ENCODE results near the gene HJURP. TPM values are rescaled to one million over a fixed set of nuclear protein-coding genes. Genes with fewer than 3 reads are reported as not detected.
A peak's percentile ranks its signal among the peaks of the same experiment; 100 is the strongest.

The HJURP gene
- total and polyA plus RNA-seq, 9 of the 15 experiments (the other 6 are each of a cell fraction or from before 2014, with no cell fraction given) = 13.8 to 102 (median 28.3) TPM

GRCh38 chr2:233807215-233807865 lies 47.0 kb downstream of the HJURP start:
- no peak overlapping the region for H2AFZ ChIP-seq (ENCODE audit: low read depth, low read length)
- no peak for DNase-seq (ENCODE audit: extremely low read depth in 1 of 4, low spot score in 3 of 4)
- in situ Hi-C loops (cut with MboI) = no loop called here
- no peak overlapping the region for H3K4me2 ChIP-seq (ENCODE audit: insufficient read depth, low read length)
- no peak overlapping the region for H3K27ac ChIP-seq (ENCODE audit: extremely low read depth, low read depth, low read length)
- H3K9me1 ChIP-seq (ENCODE audit: control insufficient read depth, insufficient read depth, low read length) = no peaks in the 10 kb centered on the region
- peak in 1 of 3 experiments; percentile 24; a peak in 1 of 6 replicates for TF ChIP-seq CTCF (IDR thresholded peaks at IDR 0.05 in 2 of 3, conservative IDR thresholded peaks at IDR 0.05 in 1 of 3; ENCODE audit: insufficient read depth in 2 of 3, low read depth in 1 of 3, low read length in 3 of 3)
- TF ChIP-seq ZNF586 (CRISPR knock-in tag; conservative IDR thresholded peaks at IDR 0.05) = no peak
- H3K27me3 ChIP-seq (ENCODE audit: control insufficient read depth in 2 of 2, insufficient read depth in 2 of 2, low read length in 2 of 2) = peaks cover 2 to 32% of the 10 kb centered on the region in 2 experiments; a peak in 2 of 5 replicates
- H3K79me2 ChIP-seq (ENCODE audit: control insufficient read depth, insufficient read depth, low read length) = no peaks in the 10 kb centered on the region
- no TSS peak for BruUV-seq (replicated peaks)
- FAIRE-seq = no peak
- H3K36me3 ChIP-seq (ENCODE audit: control insufficient read depth, insufficient read depth, low read length) = no peaks in the 10 kb centered on the region
- ChIA-PET CTCF (ENCODE audit: low intra/inter-chr PET ratio) (no interaction called here), POLR2A (no interaction called here)
- no peaks in the 10 kb centered on the region for H3K4me1 ChIP-seq (replicated peaks in 1 of 2; ENCODE audit: control insufficient read depth in 2 of 2, insufficient read depth in 2 of 2, low read length in 2 of 2)
- WGBS (ENCODE audit: insufficient coverage, low coverage, missing lambda C conversion rate) = 1% methylated on average over 11 of the region's 12 CpGs
- no peak overlapping the region for H3K4me3 ChIP-seq
- ATAC-seq = peak; percentile 41; the same call in 1 of the 3 replicates
- no peaks in the 10 kb centered on the region for H3K9me3 ChIP-seq (replicated peaks; ENCODE audit: control insufficient read depth, insufficient read depth, low read depth, low read length)
- no peak overlapping the region; a peak in 1 of 4 replicates for H3K9ac ChIP-seq (ENCODE audit: insufficient read depth in 1 of 2, low read depth in 2 of 2, low read length in 2 of 2)
- intact Hi-C loops (cut with micrococcal nuclease) = no loop called here
- no peaks in the 10 kb centered on the region for H4K20me1 ChIP-seq (replicated peaks; ENCODE audit: control insufficient read depth, insufficient read depth, low read length)

- TF ChIP-seq KAT2B (IDR thresholded peaks at IDR 0.05; ENCODE audit: low read depth, low read length) (no peak), TFE3 (CRISPR knock-in tag; IDR thresholded peaks at IDR 0.05) (0 out of 2 replicates have a peak, but pooled peaks have one; percentile 7)
- FAIRE-seq = no peak
- WGBS (ENCODE audit: insufficient coverage, low coverage, missing lambda C conversion rate) = 0% methylated on average over 8 of the region's 8 CpGs
- no peaks in the 10 kb centered on the region for H3K79me2 ChIP-seq (ENCODE audit: control insufficient read depth, insufficient read depth, low read length)
- ChIA-PET POLR2A (no interaction called here), CTCF (ENCODE audit: low intra/inter-chr PET ratio) (no interaction called here)
- H2AFZ ChIP-seq (ENCODE audit: low read depth, low read length) = no peak overlapping the region
- H3K27ac ChIP-seq (ENCODE audit: extremely low read depth, low read depth, low read length) = no peak overlapping the region
- no peaks in the 10 kb centered on the region for H3K36me3 ChIP-seq (ENCODE audit: control insufficient read depth, insufficient read depth, low read length)
- intact Hi-C loops (cut with micrococcal nuclease) (no loop called here), in situ Hi-C loops (cut with MboI) (no loop called here)
- DNase-seq (ENCODE audit: extremely low read depth in 1 of 4, low spot score in 3 of 4) = no peak
- H4K20me1 ChIP-seq (replicated peaks; ENCODE audit: control insufficient read depth, insufficient read depth, low read length) = no peaks in the 10 kb centered on the region
- no peak for ATAC-seq
- no TSS peak for BruUV-seq (replicated peaks)
- no peaks in the 10 kb centered on the region; a peak in 1 of 5 replicates for H3K4me1 ChIP-seq (replicated peaks in 1 of 2; ENCODE audit: control insufficient read depth in 2 of 2, insufficient read depth in 2 of 2, low read length in 2 of 2)
- H3K4me3 ChIP-seq = no peak overlapping the region
- H3K27me3 ChIP-seq (ENCODE audit: control insufficient read depth in 2 of 2, insufficient read depth in 2 of 2, low read length in 2 of 2) = peaks cover 0 to 24% of the 10 kb centered on the region in 2 experiments; a peak in 2 of 5 replicates
- H3K9me3 ChIP-seq (replicated peaks; ENCODE audit: control insufficient read depth, insufficient read depth, low read depth, low read length) = no peaks in the 10 kb centered on the region
- H3K9ac ChIP-seq (ENCODE audit: insufficient read depth in 1 of 2, low read depth in 2 of 2, low read length in 2 of 2) = no peak overlapping the region
- H3K4me2 ChIP-seq (ENCODE audit: insufficient read depth, low read length) = no peak overlapping the region
- H3K9me1 ChIP-seq (ENCODE audit: control insufficient read depth, insufficient read depth, low read length) = no peaks in the 10 kb centered on the region
Observed at GRCh38 chr2:233803994-233804393, 50.3 kb downstream of the HJURP start.

Measured in K562 (cell line).